IMR-90 (cell line): Measurements from ENCODE around the gene PCDHB8.
A peak's percentile ranks its signal among the peaks of the same experiment; 100 is the strongest.

Source experiments
- CEBPB ChIP-seq: IDR thresholded peaks from 2 replicates; pipeline ENCODE4 v1.6.1; 2012; ENCODE audit warnings: low read depth, low read length, improper control_type of control experiment
- CHD1 ChIP-seq: IDR thresholded peaks from 2 replicates; pipeline ENCODE4 v1.6.1; 2012; ENCODE audit warnings: low read depth, low read length, improper control_type of control experiment
- CTCF ChIP-seq: conservative IDR thresholded peaks from 2 replicates; pipeline ENCODE4 v1.5.1; 2012; ENCODE audit warnings: mild to moderate bottlenecking, low read depth, low read length, improper control_type of control experiment
- POLR2A ChIP-seq: IDR thresholded peaks from 2 replicates; pipeline ENCODE4 v1.6.1; 2012; ENCODE audit warnings: mild to moderate bottlenecking, low read depth, low read length
- SMC3 ChIP-seq: fragments of 150-350 bp; IDR thresholded peaks from 2 replicates; pipeline ENCODE4 v1.6.1; 2016; ENCODE audit warnings: low read depth, mild to moderate bottlenecking, antibody characterized with exemption, low read length, moderate library complexity
- USF2 ChIP-seq: fragments of 150-350 bp; IDR thresholded peaks from 2 replicates; pipeline ENCODE4 v1.6.1; 2017; ENCODE audit warnings: mild to moderate bottlenecking, antibody characterized with exemption, low read length, low read depth

DNA sequence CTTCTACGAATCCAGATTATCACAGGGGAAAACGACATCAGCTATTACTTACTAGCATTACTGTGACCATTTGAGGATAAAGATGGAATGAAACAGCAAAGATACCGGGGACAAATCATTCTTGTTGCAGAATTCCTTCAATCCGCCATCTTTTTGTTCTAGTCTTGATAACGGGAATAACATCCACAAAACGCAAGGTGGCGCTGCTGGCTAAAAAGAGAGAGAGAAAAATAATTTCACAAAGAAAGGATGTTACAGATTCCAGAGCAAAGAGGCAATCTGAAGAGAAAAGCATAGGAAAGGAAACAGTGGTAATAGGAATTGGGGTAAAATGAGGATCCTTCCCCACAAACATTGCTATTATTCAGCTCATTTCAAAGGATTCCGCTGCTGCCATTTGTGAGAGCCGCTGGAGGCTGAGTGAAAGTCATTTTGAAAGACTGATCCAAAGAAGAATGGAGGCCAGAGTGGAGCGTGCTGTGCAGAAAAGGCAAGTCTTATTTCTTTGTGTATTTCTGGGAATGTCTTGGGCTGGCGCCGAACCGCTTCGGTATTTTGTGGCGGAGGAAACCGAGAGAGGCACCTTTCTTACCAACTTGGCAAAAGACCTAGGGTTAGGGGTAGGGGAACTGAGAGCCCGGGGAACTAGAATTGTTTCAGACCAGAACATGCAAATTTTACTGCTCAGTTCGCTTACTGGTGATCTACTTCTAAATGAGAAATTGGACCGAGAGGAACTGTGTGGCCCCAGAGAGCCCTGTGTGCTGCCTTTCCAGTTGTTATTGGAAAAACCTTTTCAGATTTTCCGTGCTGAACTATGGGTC is 5.0 kb upstream of the PCDHB8 start, which contains the start of gene PCDHB7:
- TF ChIP-seq CTCF (peak; percentile 50), CEBPB (no peak), USF2 (no peak), SMC3 (no peak), CHD1 (no peak), POLR2A (no peak)
